GM18505 (cell line): ENCODE measurements around the gene SENP2.
"Not testable (repeated sequence)": the region's sequence is repeated elsewhere in the genome, so short reads cannot be mapped to it uniquely, and the experiment has no call there.

Experiments used
- ATAC-seq: cut with Tn5 transposase; IDR thresholded peaks from one replicate; pipeline ENCODE4 v1.9.1; 2021; ENCODE audit not compliant: unreplicated experiment
- POLR2A ChIP-seq: IDR thresholded peaks from 4 replicates; pipeline ENCODE4 v1.6.1; 2011; ENCODE audit warnings: borderline replicate concordance; ENCODE audit not compliant: insufficient read depth, insufficient read length; ENCODE audit errors: extremely low read depth

SENP2 gene

DNA sequence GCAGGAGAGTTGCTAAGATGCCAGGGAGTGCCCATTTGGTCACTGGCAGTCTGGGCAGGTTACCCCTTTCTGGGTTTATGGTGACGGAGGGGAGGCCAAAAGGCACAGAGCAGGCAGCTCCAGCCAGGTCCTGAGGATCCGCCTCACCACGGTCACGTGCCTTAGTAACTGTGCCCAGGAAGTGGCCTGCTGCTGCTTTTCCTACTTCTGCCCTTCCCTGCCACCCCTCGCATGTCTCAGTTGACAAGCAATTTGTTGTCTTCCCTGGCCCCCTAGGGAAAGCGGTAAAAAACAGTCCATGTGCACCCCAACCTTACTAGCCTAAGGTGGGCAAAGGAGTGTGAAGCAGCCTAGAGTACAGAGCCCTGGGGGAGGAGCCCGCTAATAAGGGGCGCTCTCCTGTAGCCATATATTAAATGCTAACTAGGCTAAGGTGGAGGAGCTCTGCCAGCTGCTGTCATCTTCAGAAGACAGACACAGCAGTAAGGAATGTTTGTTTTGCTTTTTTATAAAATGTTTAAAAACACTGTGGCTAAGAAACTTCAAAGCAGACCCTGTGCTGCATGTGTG is 24.6 kb upstream of the SENP2 start:
- TF ChIP-seq POLR2A = no peak
- ATAC-seq = no peak

DNA sequence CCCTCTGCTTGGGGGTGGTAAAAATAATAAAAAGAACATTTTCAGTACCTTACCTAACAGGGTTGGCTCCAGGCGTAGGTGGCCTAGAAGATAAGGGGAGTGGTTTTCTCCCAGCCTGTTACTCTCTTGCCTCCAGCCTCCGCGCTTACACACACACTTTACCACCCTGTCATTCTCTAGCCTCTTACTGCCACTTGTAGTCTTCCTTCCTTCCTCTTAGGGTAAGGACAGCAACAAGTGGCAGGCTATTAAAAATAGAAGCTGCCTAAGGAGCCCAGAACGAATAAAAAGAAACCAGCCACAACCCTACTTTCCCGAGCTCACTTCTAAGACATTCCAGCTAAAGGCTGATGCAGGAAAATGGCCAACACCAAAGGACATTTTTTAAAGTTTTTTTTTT is 24.1 kb upstream of the SENP2 start:
- ATAC-seq = no peak
- no peak for TF ChIP-seq POLR2A

DNA sequence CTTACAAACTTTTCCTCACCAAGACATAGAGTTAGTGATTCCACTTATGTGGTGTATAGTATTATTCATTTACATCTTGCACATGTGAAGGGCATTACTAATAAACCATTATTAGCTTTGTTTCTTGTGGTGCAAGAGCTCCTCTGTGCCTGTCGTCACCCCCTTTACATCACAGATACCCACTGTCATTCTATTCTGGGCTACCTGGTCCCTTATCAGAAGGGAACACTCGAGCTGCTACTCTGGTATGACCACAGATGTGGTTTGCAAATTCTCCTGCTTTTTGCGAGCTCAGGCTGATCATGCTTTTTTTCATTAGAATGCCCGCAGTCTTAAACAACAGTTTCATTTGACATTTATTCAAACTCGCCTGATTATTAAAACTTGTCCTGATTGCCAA is 13.9 kb upstream of the SENP2 start:
- TF ChIP-seq POLR2A = no peak
- ATAC-seq = no peak

- ATAC-seq = not testable (repeated sequence)
Measured at GRCh38 chr3:185575108-185575869, 10.8 kb upstream of the SENP2 start.

- no peak for TF ChIP-seq POLR2A
- ATAC-seq = no peak
Measured at GRCh38 chr3:185582236-185582635, 3.9 kb upstream of the SENP2 start.

DNA sequence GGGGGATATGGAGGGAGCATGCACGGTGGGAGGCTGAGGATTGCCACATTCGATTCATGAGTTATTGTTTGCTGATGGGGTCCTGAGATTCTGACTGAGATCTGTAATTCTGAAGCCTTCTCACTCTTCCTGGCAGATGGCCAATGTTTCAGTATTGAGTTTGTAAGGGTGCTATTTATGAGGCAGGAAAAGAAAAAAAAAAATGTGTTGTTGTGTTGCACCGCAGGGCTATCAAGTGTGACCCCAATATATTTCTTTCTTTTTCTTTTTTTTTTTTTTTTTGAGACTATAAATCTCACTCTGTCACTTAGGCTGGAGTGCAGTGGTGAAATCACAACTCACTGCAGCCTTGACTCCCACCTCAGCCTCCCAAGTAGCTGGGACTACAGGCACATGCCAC is 3.2 kb upstream of the SENP2 start:
- ATAC-seq = no peak
- no peak for TF ChIP-seq POLR2A

DNA sequence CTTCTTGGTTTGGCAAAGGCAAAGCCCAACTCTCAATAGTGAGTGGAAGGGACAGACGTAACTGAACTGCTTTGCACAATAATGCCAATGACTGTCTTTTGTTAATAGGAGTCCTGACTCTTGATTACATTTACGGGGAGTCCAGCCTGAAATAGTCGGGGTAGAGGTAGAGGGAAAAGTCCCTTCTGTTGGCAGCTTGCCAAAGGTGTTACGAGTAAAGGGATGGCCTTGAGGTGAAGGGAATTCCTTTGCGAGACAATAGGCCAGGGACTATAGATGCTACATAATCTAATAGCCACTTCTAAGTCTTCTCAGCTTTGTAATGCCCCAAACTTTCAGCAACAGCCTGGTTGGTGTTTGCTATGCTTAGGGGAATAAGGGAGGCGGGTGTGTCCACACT is 2.2 kb upstream of the SENP2 start:
- TF ChIP-seq POLR2A = no peak
- no peak for ATAC-seq

DNA sequence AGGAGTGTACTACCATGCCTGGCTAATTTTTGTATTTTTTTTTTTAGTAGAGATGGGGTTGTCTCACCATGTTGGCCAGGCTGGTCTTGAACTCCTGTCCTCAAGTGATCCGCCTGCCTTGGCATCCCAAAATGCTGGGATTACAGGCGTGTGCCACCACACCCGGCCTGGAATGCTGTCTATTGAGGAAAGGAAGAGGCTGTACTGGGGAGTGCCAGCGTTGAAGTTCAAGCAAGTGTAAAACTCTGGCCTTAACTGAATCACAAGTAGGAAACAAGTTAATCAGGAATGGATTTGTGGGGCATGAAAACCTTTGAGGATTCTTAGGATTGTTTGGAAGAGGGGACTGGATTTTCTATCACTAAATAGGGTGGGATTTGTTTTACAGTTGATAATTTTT is 1.4 kb upstream of the SENP2 start:
- ATAC-seq = no peak
- no peak for TF ChIP-seq POLR2A

- TF ChIP-seq POLR2A = no peak
- no peak for ATAC-seq
Measured at GRCh38 chr3:185585518-185585858, 607 bp upstream of the SENP2 start.

DNA sequence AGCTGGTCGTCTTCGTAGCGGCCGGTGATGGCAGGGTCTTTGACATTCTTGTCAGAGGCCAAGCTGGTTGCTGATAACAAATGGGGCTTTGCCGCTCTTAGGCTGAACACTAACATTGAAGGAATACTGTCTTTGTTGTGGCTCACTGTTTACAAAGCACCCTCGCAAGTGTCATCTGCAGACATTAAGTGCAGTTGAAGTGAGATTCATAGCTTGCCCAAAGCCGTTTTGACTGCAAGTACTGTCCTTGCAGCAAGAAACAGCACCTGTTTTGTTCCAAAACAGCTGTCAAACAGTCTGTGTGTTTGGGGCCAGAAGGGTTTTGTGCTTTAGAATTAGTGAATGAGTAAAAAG is 568 bp downstream of the SENP2 start:
- no peak for TF ChIP-seq POLR2A
- no peak for ATAC-seq

DNA sequence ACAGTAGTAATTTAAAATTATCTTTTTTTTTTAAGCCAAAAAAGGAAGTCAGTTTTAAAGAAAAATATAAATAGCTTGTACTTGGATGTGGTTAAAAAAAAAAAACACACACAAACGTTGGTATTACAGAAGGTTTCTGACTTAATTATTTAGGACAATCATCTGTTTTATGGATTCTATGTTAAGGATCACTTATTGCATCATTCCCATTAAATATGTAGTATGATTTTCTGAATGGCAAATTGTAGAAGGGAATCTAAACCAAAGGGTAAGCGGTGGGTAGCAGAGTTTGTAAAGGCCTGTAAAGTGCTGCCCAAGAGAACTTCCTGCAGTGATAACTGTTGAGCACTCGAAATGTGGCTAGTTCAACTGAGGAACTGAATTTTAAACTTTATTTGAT is 8.0 kb downstream of the SENP2 start:
- ATAC-seq = no peak
- TF ChIP-seq POLR2A = no peak

- no peak for TF ChIP-seq POLR2A
- ATAC-seq = no peak
Measured at GRCh38 chr3:185595526-185595925, 9.4 kb downstream of the SENP2 start.

GRCh38 chr3:185605566-185605965 is 19.5 kb downstream of the SENP2 start:
- no peak for ATAC-seq
- TF ChIP-seq POLR2A = no peak

DNA sequence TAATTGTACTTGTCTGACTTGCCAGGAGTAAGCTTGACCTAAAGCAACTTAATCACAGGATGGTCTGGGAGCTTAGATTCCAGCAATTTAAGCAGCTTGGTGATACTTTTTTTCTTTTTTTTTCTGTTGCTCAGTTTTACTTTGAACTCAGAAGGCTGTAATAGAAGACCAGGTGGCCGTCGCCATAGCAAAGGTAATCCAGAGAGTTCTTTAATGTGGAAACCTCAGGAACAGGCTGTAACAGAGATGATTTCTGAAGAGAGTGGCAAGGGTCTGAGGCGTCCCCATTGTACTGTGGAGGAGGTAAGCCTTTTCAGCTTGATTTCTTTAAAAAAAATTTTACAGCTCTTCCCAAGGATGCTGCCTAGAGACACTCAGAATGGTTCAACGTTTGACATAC is 20.1 kb downstream of the SENP2 start:
- no peak for TF ChIP-seq POLR2A
- no peak for ATAC-seq

GRCh38 chr3:185613016-185613415 is 26.9 kb downstream of the SENP2 start:
- ATAC-seq = no peak
- TF ChIP-seq POLR2A = no peak

DNA sequence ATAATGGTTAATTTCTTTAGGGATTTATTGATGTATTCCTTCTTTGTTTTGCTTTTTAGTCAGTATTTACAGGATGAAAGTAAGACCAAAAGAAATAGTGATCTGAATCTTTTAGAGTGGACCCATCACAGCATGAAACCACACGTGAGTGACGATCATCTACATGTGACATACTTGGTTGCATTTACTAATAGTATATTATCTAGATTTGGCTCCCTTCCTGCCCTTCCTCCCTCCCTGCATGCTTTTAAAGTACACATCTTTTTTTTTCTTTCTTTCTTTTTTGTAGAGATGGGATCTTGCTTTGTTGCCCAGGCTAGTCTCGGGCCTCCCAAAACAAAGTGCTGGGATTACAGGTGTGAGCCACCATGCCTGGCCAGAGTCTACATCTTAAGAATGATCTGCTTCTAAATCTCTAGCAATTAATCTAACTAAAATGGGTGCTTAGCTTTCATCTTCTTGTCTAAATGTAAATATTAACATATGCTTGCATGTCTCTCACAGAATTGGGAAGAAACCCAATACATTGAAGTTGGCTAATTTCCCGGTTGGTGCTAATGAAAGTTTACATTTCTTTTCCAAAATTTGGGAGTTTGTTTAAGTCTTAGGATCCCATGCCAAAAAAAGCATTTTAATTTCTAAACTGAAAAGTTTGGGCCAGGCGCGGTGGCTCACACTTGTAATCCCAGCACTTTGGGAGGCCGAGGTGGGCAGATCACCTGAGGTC is 38.0 kb downstream of the SENP2 start:
- no peak for TF ChIP-seq POLR2A
- ATAC-seq = no peak
